ENCODE results near the gene NKAP.
"Not testable (repeated sequence)": the region's sequence is repeated elsewhere in the genome, so short reads cannot be mapped to it uniquely, and the experiment has no call there.

The NKAP gene

GRCh38 chrX:119943185-119943988, at the start of gene NKAP:
Gene NKAP, minus strand, starts transcription at chrX:119943751. Its CDS starts 146 bp downstream, at chrX:119943605.
- Histone ChIP-seq H3K9me3 (ENCODE audit: control insufficient read depth in 1 of 2, low read length in 2 of 2) (no peaks in the 10 kb centered on the region), H3K4me3 (ENCODE audit: low read depth in 1 of 2, low read length in 2 of 2) (peak within 1 kb of the TSS; percentile 80 to 90), H3K4me1 (ENCODE audit: control insufficient read depth in 1 of 2, insufficient read depth in 2 of 2, low read length in 2 of 2) (peaks cover 0 to 14% of the 10 kb centered on the region in 2 donors), H3K27ac (ENCODE audit: low read length) (peak within 1 kb of the TSS; percentile 78), H3K27me3 (ENCODE audit: low read depth, low read length) (no peaks in the 10 kb centered on the region), H3K36me3 (ENCODE audit: control insufficient read depth in 1 of 2, insufficient read depth in 2 of 2, low read length in 2 of 2) (no peaks in the 10 kb centered on the region)

- Histone ChIP-seq H3K36me3 (ENCODE audit: control insufficient read depth in 1 of 2, insufficient read depth in 2 of 2, low read length in 2 of 2) (no peaks in the 10 kb centered on the region), H3K27me3 (ENCODE audit: low read depth, low read length) (peaks cover 15% of the 10 kb centered on the region), H3K4me3 (ENCODE audit: low read depth in 1 of 2, low read length in 2 of 2) (peak overlapping the region; percentile 3 to 43), H3K9me3 (ENCODE audit: control insufficient read depth in 1 of 2, low read length in 2 of 2) (no peaks in the 10 kb centered on the region), H3K4me1 (ENCODE audit: control insufficient read depth in 1 of 2, insufficient read depth in 2 of 2, low read length in 2 of 2) (peaks cover 0 to 6% of the 10 kb centered on the region in 2 donors), H3K27ac (ENCODE audit: low read length) (no peak overlapping the region)
These were observed 47.6 kb upstream of the NKAP start for GRCh38 chrX:119991005-119991787.

GRCh38 chrX:119990556-119991004, 47.0 kb upstream of the NKAP start:
- H3K27me3 ChIP-seq (ENCODE audit: low read depth, low read length), result peaks cover 9% of the 10 kb centered on the region
- peaks cover 0 to 6% of the 10 kb centered on the region in 2 donors for H3K4me1 ChIP-seq (ENCODE audit: control insufficient read depth in 1 of 2, insufficient read depth in 2 of 2, low read length in 2 of 2)
- H3K27ac ChIP-seq (ENCODE audit: low read length), result no peak overlapping the region
- H3K9me3 ChIP-seq (ENCODE audit: control insufficient read depth in 1 of 2, low read length in 2 of 2), result no peaks in the 10 kb centered on the region
- H3K4me3 ChIP-seq (ENCODE audit: low read depth in 1 of 2, low read length in 2 of 2), result peak overlapping the region; percentile 3 to 43
- no peaks in the 10 kb centered on the region for H3K36me3 ChIP-seq (ENCODE audit: control insufficient read depth in 1 of 2, insufficient read depth in 2 of 2, low read length in 2 of 2)

- H3K4me3 ChIP-seq (ENCODE audit: low read depth in 1 of 2, low read length in 2 of 2), result peak overlapping the region in 1 of 2 donors; percentile 43
- H3K4me1 ChIP-seq (ENCODE audit: control insufficient read depth in 1 of 2, insufficient read depth in 2 of 2, low read length in 2 of 2), result peaks cover 0 to 6% of the 10 kb centered on the region in 2 donors
- H3K9me3 ChIP-seq (ENCODE audit: control insufficient read depth in 1 of 2, low read length in 2 of 2), result no peaks in the 10 kb centered on the region
- no peak overlapping the region for H3K27ac ChIP-seq (ENCODE audit: low read length)
- peaks cover 9% of the 10 kb centered on the region for H3K27me3 ChIP-seq (ENCODE audit: low read depth, low read length)
- no peaks in the 10 kb centered on the region for H3K36me3 ChIP-seq (ENCODE audit: control insufficient read depth in 1 of 2, insufficient read depth in 2 of 2, low read length in 2 of 2)
These were observed 46.5 kb upstream of the NKAP start for GRCh38 chrX:119989905-119990555.

GRCh38 chrX:119986203-119986602, 42.7 kb upstream of the NKAP start:
- H3K36me3 ChIP-seq (ENCODE audit: control insufficient read depth in 1 of 2, insufficient read depth in 2 of 2, low read length in 2 of 2), result no peaks in the 10 kb centered on the region
- no peaks in the 10 kb centered on the region for H3K27me3 ChIP-seq (ENCODE audit: low read depth, low read length)
- H3K4me3 ChIP-seq (ENCODE audit: low read depth in 1 of 2, low read length in 2 of 2), result no peak overlapping the region
- no peak overlapping the region for H3K27ac ChIP-seq (ENCODE audit: low read length)
- no peaks in the 10 kb centered on the region for H3K9me3 ChIP-seq (ENCODE audit: control insufficient read depth in 1 of 2, low read length in 2 of 2)
- H3K4me1 ChIP-seq (ENCODE audit: control insufficient read depth in 1 of 2, insufficient read depth in 2 of 2, low read length in 2 of 2), result peaks cover 0 to under 1% of the 10 kb centered on the region in 2 donors

GRCh38 chrX:119984652-119985051, 41.1 kb upstream of the NKAP start:
- Histone ChIP-seq H3K4me3 (ENCODE audit: low read depth in 1 of 2, low read length in 2 of 2) (no peak overlapping the region), H3K4me1 (ENCODE audit: control insufficient read depth in 1 of 2, insufficient read depth in 2 of 2, low read length in 2 of 2) (no peaks in the 10 kb centered on the region), H3K27ac (ENCODE audit: low read length) (no peak overlapping the region), H3K36me3 (ENCODE audit: control insufficient read depth in 1 of 2, insufficient read depth in 2 of 2, low read length in 2 of 2) (no peaks in the 10 kb centered on the region), H3K27me3 (ENCODE audit: low read depth, low read length) (no peaks in the 10 kb centered on the region), H3K9me3 (ENCODE audit: control insufficient read depth in 1 of 2, low read length in 2 of 2) (no peaks in the 10 kb centered on the region)

- Histone ChIP-seq H3K27ac (ENCODE audit: low read length) (no peak overlapping the region), H3K9me3 (ENCODE audit: control insufficient read depth in 1 of 2, low read length in 2 of 2) (no peaks in the 10 kb centered on the region), H3K4me1 (ENCODE audit: control insufficient read depth in 1 of 2, insufficient read depth in 2 of 2, low read length in 2 of 2) (no peaks in the 10 kb centered on the region), H3K36me3 (ENCODE audit: control insufficient read depth in 1 of 2, insufficient read depth in 2 of 2, low read length in 2 of 2) (no peaks in the 10 kb centered on the region), H3K27me3 (ENCODE audit: low read depth, low read length) (no peaks in the 10 kb centered on the region), H3K4me3 (ENCODE audit: low read depth in 1 of 2, low read length in 2 of 2) (no peak overlapping the region)
These were observed 39.9 kb upstream of the NKAP start for GRCh38 chrX:119983494-119983893.

GRCh38 chrX:119982145-119982544, 38.6 kb upstream of the NKAP start:
- Histone ChIP-seq H3K4me1 (ENCODE audit: control insufficient read depth in 1 of 2, insufficient read depth in 2 of 2, low read length in 2 of 2) (no peaks in the 10 kb centered on the region), H3K36me3 (ENCODE audit: control insufficient read depth in 1 of 2, insufficient read depth in 2 of 2, low read length in 2 of 2) (no peaks in the 10 kb centered on the region), H3K4me3 (ENCODE audit: low read depth in 1 of 2, low read length in 2 of 2) (no peak overlapping the region), H3K27me3 (ENCODE audit: low read depth, low read length) (no peaks in the 10 kb centered on the region), H3K27ac (ENCODE audit: low read length) (no peak overlapping the region), H3K9me3 (ENCODE audit: control insufficient read depth in 1 of 2, low read length in 2 of 2) (no peaks in the 10 kb centered on the region)

- no peak overlapping the region for H3K4me3 ChIP-seq (ENCODE audit: low read depth in 1 of 2, low read length in 2 of 2)
- H3K27me3 ChIP-seq (ENCODE audit: low read depth, low read length), result no peaks in the 10 kb centered on the region
- H3K9me3 ChIP-seq (ENCODE audit: control insufficient read depth in 1 of 2, low read length in 2 of 2), result no peaks in the 10 kb centered on the region
- H3K36me3 ChIP-seq (ENCODE audit: control insufficient read depth in 1 of 2, insufficient read depth in 2 of 2, low read length in 2 of 2), result no peaks in the 10 kb centered on the region
- no peaks in the 10 kb centered on the region for H3K4me1 ChIP-seq (ENCODE audit: control insufficient read depth in 1 of 2, insufficient read depth in 2 of 2, low read length in 2 of 2)
- H3K27ac ChIP-seq (ENCODE audit: low read length), result no peak overlapping the region
These were observed 37.9 kb upstream of the NKAP start for GRCh38 chrX:119981286-119982070.

- not testable (repeated sequence) for H3K27ac ChIP-seq (ENCODE audit: low read length); H3K4me1 ChIP-seq (ENCODE audit: control insufficient read depth in 1 of 2, insufficient read depth in 2 of 2, low read length in 2 of 2); H3K27me3 ChIP-seq (ENCODE audit: low read depth, low read length); H3K36me3 ChIP-seq (ENCODE audit: control insufficient read depth in 1 of 2, insufficient read depth in 2 of 2, low read length in 2 of 2); H3K9me3 ChIP-seq (ENCODE audit: control insufficient read depth in 1 of 2, low read length in 2 of 2); H3K4me3 ChIP-seq (ENCODE audit: low read depth in 1 of 2, low read length in 2 of 2)
These were observed 33.6 kb upstream of the NKAP start for GRCh38 chrX:119977172-119977571.
